Endothelial cell of umbilical vein (primary cell): Measurements from ENCODE around the gene PYGO2.

Source experiments
- EZH2 ChIP-seq: IDR thresholded peaks from 2 replicates; pipeline ENCODE4 v1.6.1; 2012; ENCODE audit warnings: borderline replicate concordance, low read depth, mild to moderate bottlenecking, moderate library complexity, low read length, inconsistent platforms; ENCODE audit not compliant: severe bottlenecking
- JUN ChIP-seq: IDR thresholded peaks from 2 replicates; pipeline ENCODE4 v1.6.1; 2011; ENCODE audit warnings: borderline replicate concordance, low read depth; ENCODE audit not compliant: insufficient read length, insufficient read depth
- MAX ChIP-seq: IDR thresholded peaks from 2 replicates; pipeline ENCODE4 v1.6.1; 2011; ENCODE audit not compliant: insufficient read depth, insufficient read length
- MYC ChIP-seq: IDR thresholded peaks from one replicate; pipeline ENCODE4 v1.6.1; 2011; ENCODE audit warnings: mild to moderate bottlenecking, low read depth, low read length
- POLR2A ChIP-seq: IDR thresholded peaks from 2 replicates; pipeline ENCODE4 v1.6.1; 2012; ENCODE audit warnings: low read depth, mild to moderate bottlenecking, control low read depth, low read length
- POLR2AphosphoS5 ChIP-seq: IDR thresholded peaks from 2 replicates; pipeline ENCODE4 v1.6.1; 2012; ENCODE audit warnings: low read depth, mild to moderate bottlenecking, control low read depth, low read length, moderate library complexity; ENCODE audit not compliant: insufficient read depth
- TF ChIP-seq, protein P1 (sequence below), 2 donors: IDR thresholded peaks; 1 replicate in 1 of 2; 2 replicates in 1 of 2; pipeline ENCODE4 v1.5.1; 2011; ENCODE audit warnings: low read length in 2 of 2, mild to moderate bottlenecking in 2 of 2, moderate library complexity in 2 of 2, control low read depth in 1 of 2, inconsistent platforms in 1 of 2, low read depth in 1 of 2; ENCODE audit not compliant: insufficient read depth in 1 of 2; ENCODE audit errors: extremely low read depth in 1 of 2

DNA sequence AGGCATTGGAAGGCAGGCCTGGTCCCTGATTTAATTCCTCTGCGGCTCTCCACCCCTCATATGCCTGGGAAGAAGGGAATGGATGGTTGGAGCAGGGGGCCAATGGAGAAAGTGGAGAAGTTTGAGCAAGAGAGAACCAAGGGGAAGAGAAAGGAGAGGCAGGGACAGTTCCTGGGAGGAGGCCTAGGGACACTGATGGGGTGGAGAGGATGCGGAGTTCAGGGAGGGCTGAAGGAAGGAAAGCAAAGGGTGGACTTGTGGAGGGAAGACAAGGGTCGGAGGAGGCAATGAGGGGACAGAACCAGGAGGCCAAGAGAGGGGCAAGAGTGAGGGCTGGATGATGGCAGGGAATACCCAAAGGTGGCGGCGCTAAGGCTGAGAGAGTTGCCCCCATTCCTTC lies 48.2 kb upstream of the PYGO2 start:
- TF ChIP-seq, protein P1, sequence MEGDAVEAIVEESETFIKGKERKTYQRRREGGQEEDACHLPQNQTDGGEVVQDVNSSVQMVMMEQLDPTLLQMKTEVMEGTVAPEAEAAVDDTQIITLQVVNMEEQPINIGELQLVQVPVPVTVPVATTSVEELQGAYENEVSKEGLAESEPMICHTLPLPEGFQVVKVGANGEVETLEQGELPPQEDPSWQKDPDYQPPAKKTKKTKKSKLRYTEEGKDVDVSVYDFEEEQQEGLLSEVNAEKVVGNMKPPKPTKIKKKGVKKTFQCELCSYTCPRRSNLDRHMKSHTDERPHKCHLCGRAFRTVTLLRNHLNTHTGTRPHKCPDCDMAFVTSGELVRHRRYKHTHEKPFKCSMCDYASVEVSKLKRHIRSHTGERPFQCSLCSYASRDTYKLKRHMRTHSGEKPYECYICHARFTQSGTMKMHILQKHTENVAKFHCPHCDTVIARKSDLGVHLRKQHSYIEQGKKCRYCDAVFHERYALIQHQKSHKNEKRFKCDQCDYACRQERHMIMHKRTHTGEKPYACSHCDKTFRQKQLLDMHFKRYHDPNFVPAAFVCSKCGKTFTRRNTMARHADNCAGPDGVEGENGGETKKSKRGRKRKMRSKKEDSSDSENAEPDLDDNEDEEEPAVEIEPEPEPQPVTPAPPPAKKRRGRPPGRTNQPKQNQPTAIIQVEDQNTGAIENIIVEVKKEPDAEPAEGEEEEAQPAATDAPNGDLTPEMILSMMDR (IDR thresholded peaks at IDR 0.05; ENCODE audit: extremely low read depth in 1 of 2, insufficient read depth in 1 of 2, low read depth in 1 of 2, low read length in 2 of 2), result no peak
- TF ChIP-seq EZH2 (no peak), POLR2A (no peak), POLR2AphosphoS5 (no peak), MAX (no peak), MYC (no peak), JUN (no peak)
